Panc1 (cell line): ENCODE results near the gene RABGAP1. TPM values are rescaled to one million over a fixed set of nuclear protein-coding genes. Genes with fewer than 3 reads are reported as not detected.

Source experiments
- total RNA-seq: library from RNA; stranded (reverse); gene quantifications from one replicate; pipeline ENCODE4 v1.2.1, GENCODE V29; 2021; ENCODE audit not compliant: unreplicated experiment

The RABGAP1 gene
- total RNA-seq, 1 experiment from 2014 or later: 41.4 TPM

Other genes with a start within 250 kb of the RABGAP1 start
- gene OR1L4, start 217.0 kb upstream of the RABGAP1 start, total RNA-seq: not detected
- not detected for gene OR1L6, start 198.7 kb upstream of the RABGAP1 start, total RNA-seq
- not detected for gene OR5C1, start 152.1 kb upstream of the RABGAP1 start, total RNA-seq
- not detected for gene OR1K1, start 140.9 kb upstream of the RABGAP1 start, total RNA-seq
- 12.4 TPM for gene PDCL, start 112.4 kb upstream of the RABGAP1 start, total RNA-seq
- 57.6 TPM for gene RC3H2, start 35.7 kb upstream of the RABGAP1 start, total RNA-seq
- gene ZBTB6, start 27.7 kb upstream of the RABGAP1 start, total RNA-seq: 5.9 TPM
- 4.5 TPM for gene ZBTB26, start 9.5 kb upstream of the RABGAP1 start, total RNA-seq
- not detected for gene GPR21, start 92.6 kb downstream of the RABGAP1 start, total RNA-seq